ENCODE data around the gene LRBA.

DNA sequence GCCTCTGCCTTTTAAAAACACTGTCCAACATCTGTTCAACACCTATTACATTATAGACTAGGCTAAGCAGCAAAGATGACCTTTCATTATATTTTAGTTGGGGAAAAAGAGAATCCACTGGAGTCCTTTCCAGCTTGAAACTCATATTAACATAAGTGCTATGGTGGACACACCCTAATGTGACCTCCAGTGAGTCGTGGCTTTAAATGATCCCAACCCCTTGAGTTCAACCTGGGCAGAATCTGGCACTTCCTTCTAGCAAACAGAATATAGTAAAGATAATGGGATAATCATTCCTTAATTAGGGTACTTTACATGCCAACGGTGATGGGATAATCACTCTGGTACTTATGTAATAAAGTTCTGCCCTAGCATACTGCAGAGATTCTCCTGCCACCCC is 270.5 kb downstream of the LRBA start:
- TF ChIP-seq TAF1 (IDR thresholded peaks at IDR 0.05; ENCODE audit: borderline replicate concordance, low read depth, low read length) (no peak), POLR2AphosphoS5 (IDR thresholded peaks at IDR 0.05; ENCODE audit: low read depth, low read length) (no peak), SMC3 (IDR thresholded peaks at IDR 0.05; ENCODE audit: low read depth, low read length) (no peak), NRF1 (IDR thresholded peaks at IDR 0.05; ENCODE audit: low read depth, low read length) (no peak), EZH2phosphoT487 (IDR thresholded peaks at IDR 0.05; ENCODE audit: borderline replicate concordance, low read depth) (no peak), IRF3 (IDR thresholded peaks at IDR 0.05; ENCODE audit: low read depth, low read length) (no peak), MXI1 (IDR thresholded peaks at IDR 0.05; ENCODE audit: low read depth, low read length) (no peak), FOXM1 (IDR thresholded peaks at IDR 0.05; ENCODE audit: low read depth) (no peak), EP300 (IDR thresholded peaks at IDR 0.05; ENCODE audit: borderline replicate concordance in 1 of 2, low read depth in 1 of 2, low read length in 1 of 2) (no peak)
- TF ChIP-seq, protein P1, sequence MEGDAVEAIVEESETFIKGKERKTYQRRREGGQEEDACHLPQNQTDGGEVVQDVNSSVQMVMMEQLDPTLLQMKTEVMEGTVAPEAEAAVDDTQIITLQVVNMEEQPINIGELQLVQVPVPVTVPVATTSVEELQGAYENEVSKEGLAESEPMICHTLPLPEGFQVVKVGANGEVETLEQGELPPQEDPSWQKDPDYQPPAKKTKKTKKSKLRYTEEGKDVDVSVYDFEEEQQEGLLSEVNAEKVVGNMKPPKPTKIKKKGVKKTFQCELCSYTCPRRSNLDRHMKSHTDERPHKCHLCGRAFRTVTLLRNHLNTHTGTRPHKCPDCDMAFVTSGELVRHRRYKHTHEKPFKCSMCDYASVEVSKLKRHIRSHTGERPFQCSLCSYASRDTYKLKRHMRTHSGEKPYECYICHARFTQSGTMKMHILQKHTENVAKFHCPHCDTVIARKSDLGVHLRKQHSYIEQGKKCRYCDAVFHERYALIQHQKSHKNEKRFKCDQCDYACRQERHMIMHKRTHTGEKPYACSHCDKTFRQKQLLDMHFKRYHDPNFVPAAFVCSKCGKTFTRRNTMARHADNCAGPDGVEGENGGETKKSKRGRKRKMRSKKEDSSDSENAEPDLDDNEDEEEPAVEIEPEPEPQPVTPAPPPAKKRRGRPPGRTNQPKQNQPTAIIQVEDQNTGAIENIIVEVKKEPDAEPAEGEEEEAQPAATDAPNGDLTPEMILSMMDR (IDR thresholded peaks at IDR 0.05) = no peak

All from SK-N-SH (cell line).